Medulla oblongata (tissue), 1 donor: ENCODE data around the gene TEX48.

Experiments used
- DNase-seq: peaks from one replicate; pipeline ENCODE4 v3.0.0-alpha.2; 2015; ENCODE audit errors: extremely low spot score

TEX48 gene

DNA sequence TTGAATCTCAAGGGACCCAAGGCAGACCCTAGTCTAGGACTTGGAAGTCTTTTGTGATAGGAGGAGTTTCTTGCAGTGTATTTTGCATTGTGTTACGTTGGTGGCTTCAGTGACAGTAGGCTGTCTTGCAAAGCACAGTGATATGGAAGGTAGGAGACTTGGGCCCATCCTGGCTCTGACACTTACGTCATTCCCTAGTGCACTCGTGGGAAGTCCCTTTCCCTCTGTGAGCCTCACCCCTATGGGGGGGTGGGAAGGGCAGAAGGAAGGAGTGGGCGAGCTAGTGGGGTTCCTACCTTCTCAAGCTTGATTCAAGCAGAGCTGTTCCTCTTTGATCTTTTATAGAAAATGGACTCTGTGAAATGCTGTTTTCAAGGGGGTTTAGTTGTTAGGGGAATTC, 15.1 kb downstream of the TEX48 start:
- DNase-seq: no peak

DNA sequence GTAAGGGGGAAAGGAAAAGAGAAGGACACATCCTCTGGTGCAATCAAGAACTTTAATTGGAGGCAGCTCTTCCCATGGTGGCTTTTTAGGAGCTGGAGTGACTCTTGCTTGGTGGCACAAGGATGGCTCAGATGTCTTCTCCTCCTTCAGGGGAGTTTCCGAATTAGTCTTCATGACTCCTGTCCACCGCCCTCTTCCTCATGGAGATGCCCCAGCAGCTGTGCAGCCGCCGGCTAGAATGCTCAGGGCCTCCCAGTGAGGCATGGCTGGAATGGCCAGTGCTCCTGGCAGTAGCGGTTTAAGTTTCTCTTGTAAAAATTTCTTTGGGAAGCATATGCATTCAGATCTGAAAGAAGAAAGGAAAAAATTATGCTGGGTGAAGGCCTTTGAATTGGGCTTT, 15.6 kb downstream of the TEX48 start:
- no peak for DNase-seq

DNA sequence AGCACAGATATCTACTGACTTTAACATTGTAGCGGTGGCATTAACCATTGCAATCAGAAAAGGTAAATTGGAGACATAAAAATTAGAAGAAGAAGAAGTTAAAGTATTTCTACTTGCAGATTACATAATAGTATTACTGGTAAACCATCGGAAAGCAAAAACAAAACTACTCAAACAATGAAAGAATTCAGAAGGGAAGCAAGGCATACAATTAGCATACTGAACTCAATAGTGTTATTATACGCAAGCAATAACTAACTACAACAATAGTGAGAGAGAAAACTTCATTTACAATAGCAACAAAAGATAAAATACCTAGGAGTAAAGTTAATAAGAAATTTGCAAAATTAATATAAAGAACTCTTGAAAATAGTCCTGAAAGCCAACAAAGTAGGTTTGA, 17.8 kb downstream of the TEX48 start:
- DNase-seq: peak; percentile 33

- peak; percentile 70 for DNase-seq
These were observed 19.7 kb downstream of the TEX48 start for GRCh38 chr9:114662081-114662989.

- no peak for DNase-seq
These were observed 24.3 kb downstream of the TEX48 start, which contains the start of gene TEX53 for GRCh38 chr9:114657705-114658104. Gene TEX53 (minus strand): TSS chr9:114657805. CDS start chr9:114657774, 31 bp downstream.

GRCh38 chr9:114656301-114656700, 25.7 kb downstream of the TEX48 start:
- no peak for DNase-seq

- DNase-seq: no peak
These were observed 26.3 kb downstream of the TEX48 start for GRCh38 chr9:114655689-114656088.

DNA sequence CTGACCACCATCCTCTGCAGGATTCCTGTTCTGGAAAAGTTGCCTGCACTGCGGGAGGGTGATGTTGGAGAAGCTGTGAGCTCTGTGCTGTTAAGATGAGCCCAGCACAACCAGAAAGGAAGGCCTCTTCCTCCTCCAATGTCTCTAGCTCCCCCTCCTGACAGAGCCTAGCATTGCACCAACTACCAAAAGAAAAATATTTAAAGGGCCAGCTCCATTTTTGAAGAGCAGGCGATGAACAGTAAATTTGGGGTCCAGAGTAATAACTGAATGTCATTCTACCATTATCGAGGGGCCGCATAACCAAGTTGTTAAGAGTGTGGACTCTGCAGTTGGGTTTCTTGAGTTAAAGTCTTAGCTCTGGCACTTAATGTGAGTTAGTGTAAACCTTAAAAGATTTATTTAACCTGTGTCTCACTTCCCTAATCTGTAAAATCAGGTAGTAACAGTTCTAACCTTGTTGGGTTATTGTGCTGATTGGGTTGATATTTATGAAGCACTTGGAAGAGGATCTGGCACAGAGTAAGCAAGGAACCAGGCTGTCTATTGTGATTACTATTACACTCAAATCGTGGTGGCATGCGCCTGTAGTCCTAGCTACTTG, 28.3 kb downstream of the TEX48 start:
- peak; percentile 92 for DNase-seq

- no peak for DNase-seq
These were observed 29.0 kb downstream of the TEX48 start for GRCh38 chr9:114652776-114653555.

GRCh38 chr9:114643896-114644295, 38.1 kb downstream of the TEX48 start:
- no peak for DNase-seq

GRCh38 chr9:114643001-114643400, 39.0 kb downstream of the TEX48 start:
- DNase-seq: no peak

- peak; percentile 26 for DNase-seq
These were observed 40.0 kb downstream of the TEX48 start for GRCh38 chr9:114641967-114642366.

DNA sequence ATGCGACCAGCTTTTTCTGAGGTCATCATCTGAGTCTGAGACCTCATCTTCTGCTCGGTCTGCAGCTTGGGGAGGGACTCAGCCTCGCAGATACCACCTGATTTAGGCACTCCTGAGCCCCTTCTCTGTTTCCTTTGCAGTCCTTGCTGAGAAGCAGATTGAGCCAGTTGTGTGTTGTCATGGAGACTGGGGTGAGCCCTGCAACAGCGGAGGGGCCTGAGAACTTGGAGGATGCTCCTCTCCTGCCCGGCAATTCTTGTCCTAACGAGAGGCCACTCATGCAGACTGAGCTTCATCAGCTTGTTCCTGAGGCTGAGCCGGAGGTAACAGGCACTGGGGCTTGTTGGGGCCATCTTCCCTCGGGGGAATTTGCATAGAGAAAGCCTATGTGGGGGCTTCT, 43.6 kb downstream of the TEX48 start:
- DNase-seq: no peak

DNA sequence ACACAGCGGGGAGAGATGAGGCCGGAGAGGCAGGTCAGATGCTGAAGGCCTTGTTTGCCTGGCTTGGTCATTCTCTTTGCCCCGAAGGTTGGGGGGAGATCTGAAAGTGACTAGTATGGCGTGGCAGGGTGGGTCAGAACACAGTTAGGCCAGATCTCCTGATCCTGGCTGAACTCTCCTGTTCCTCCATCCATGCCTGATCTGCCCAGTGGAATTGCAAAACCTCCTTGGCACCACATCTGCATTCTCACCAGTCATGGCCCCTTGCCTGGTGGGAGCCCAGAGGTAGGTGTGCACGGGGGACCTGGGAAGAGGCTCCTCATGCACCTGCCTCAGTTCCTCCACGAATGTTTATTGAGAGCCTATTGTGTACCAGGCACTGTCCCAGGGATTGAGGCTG, 47.6 kb downstream of the TEX48 start:
- no peak for DNase-seq

DNA sequence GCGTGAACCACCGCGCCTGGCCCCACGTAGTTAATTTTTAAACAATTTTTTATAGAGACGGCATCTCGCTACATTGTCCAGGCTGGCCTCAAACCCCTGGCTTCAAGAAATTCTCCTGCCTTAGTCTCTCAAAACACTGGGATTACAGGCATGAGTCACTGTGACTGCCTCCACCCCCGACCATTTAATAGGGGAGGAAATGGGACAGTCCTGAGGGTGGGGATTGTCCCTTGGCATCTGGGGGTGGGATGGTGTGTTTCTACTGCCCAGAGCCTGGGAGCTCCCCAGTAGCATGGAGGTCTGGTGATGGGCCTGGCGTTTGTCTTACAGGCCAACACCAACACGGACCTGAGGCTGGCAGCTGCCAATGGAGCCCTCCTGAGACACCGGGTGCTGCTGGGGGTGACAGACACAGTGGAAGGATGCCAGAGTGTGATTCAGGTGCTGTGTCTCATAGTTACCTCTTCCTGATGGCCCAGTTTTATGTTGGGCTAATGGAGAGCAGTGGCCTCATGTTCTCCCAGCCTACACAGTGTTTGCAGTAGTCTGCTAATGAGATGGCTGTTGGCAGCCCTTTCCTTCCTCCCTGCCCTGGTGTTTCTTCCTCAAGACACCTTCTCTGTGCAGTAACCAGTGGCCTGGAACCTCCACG, 48.4 kb downstream of the TEX48 start:
- no peak for DNase-seq

- DNase-seq: no peak
These were observed 50.8 kb downstream of the TEX48 start for GRCh38 chr9:114631166-114631565.

GRCh38 chr9:114629563-114630090, 52.4 kb downstream of the TEX48 start:
- no peak for DNase-seq

DNA sequence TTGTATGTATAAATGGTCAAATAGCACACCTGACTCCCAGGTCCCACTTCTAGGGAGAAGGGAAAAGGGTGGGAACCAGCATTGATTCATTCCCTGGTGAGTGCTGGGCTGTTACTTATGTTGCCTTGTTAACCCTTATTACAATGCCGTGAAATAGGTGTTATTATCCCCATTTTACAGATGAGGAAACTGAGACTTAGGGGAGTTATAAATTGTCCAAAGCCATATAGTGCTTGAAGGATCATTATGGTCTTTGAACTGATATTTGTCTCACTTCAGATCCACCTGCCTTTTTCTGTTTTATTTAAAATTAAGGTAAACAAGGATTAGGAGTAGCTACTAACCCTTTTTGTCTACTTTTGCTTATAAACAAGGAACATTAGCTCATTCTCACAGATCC, 54.4 kb downstream of the TEX48 start:
- no peak for DNase-seq

DNA sequence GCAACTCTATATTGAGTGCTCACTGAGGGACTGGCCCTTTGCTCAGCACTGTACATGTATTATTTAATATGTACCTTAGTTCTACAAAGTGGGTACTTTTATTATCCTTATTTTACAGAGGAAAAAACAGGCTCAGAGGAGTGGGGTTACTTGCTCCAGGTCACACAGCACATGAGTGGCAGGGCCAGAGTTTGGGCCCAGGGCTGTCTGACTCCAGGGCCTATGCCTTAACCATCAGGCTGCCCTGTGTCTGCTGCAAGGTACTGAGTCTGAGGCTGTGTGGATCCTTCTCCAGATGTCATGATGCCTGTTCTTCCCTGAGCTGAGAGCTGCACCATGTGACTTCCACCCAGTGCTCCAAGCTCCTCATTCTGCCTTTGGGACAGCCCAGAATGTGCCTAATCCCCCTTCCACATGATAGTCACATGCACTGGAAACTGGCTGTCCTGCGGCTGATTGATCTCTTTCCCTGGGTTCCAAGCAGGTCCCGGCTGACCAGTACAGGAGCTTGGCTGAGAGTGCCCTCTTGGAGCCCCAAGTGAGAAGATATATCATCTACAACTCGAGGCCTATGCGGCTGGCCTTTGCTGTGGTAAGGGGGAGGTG, 55.5 kb downstream of the TEX48 start:
- no peak for DNase-seq

GRCh38 chr9:114624677-114625076, 57.3 kb downstream of the TEX48 start:
- DNase-seq: no peak

GRCh38 chr9:114621975-114622609, 59.9 kb downstream of the TEX48 start:
- DNase-seq: no peak
